Left renal cortex interstitium (tissue), 4 donors: ENCODE data around the gene SLC25A21. TPM values are rescaled to one million over a fixed set of nuclear protein-coding genes. Genes with fewer than 3 reads are reported as not detected.
A peak's percentile ranks its signal among the peaks of the same experiment; 100 is the strongest.

Source experiments
- DNase-seq, 4 donors: peaks; one replicate each; pipeline ENCODE4 v3.0.0-alpha.2; 2013; ENCODE audit warnings: low read depth in 4 of 4, low spot score in 2 of 4, missing footprints in 1 of 4
- polyA plus RNA-seq, 4 donors: library from polyadenylated mRNA; unstranded; fragments of 120-200 nt; gene quantifications; one replicate each; pipeline ENCODE4 v1.2.1, GENCODE V29; 2013; ENCODE audit not compliant: insufficient read length in 4 of 4

Gene SLC25A21
- polyA plus RNA-seq, 4 donors: 2.3 to 4.4 (median 3.3) TPM

GRCh38 chr14:36949371-36949770 lies 223.0 kb downstream of the SLC25A21 start:
- DNase-seq: no peak

GRCh38 chr14:36948157-36948859 lies 224.1 kb downstream of the SLC25A21 start:
- no peak for DNase-seq

- DNase-seq: no peak
Observed at GRCh38 chr14:36947362-36947761, 225.0 kb downstream of the SLC25A21 start.

GRCh38 chr14:36946872-36947271 lies 225.5 kb downstream of the SLC25A21 start:
- no peak for DNase-seq

GRCh38 chr14:36944307-36945010 lies 227.9 kb downstream of the SLC25A21 start:
- DNase-seq: no peak

GRCh38 chr14:36942522-36943245 lies 229.7 kb downstream of the SLC25A21 start:
- no peak for DNase-seq

GRCh38 chr14:36941783-36942521 lies 230.5 kb downstream of the SLC25A21 start:
- peak in 3 of 4 donors; percentile 34 to 50 (median 42) for DNase-seq

- DNase-seq: no peak
Observed at GRCh38 chr14:36940476-36940875, 231.9 kb downstream of the SLC25A21 start.

GRCh38 chr14:36939265-36939664 lies 233.1 kb downstream of the SLC25A21 start:
- DNase-seq: no peak

GRCh38 chr14:36938678-36939077 lies 233.7 kb downstream of the SLC25A21 start:
- DNase-seq: no peak

- DNase-seq: no peak
Observed at GRCh38 chr14:36935976-36936678, 236.3 kb downstream of the SLC25A21 start.

GRCh38 chr14:36934304-36934703 lies 238.1 kb downstream of the SLC25A21 start:
- DNase-seq: no peak

GRCh38 chr14:36931791-36932190 lies 240.6 kb downstream of the SLC25A21 start:
- DNase-seq: no peak

- no peak for DNase-seq
Observed at GRCh38 chr14:36928432-36928831, 244.0 kb downstream of the SLC25A21 start.

- DNase-seq: no peak
Observed at GRCh38 chr14:36925094-36925493, 247.3 kb downstream of the SLC25A21 start.

- no peak for DNase-seq
Observed at GRCh38 chr14:36916668-36917067, 255.7 kb downstream of the SLC25A21 start.

- DNase-seq: peak in 1 of 4 donors; percentile 4
Observed at GRCh38 chr14:36915081-36915480, 257.3 kb downstream of the SLC25A21 start.

- no peak for DNase-seq
Observed at GRCh38 chr14:36910578-36910977, 261.8 kb downstream of the SLC25A21 start.

- DNase-seq: peak in 1 of 4 donors; percentile 9
Observed at GRCh38 chr14:36905272-36905888, 267.0 kb downstream of the SLC25A21 start.

GRCh38 chr14:36901861-36902260 lies 270.5 kb downstream of the SLC25A21 start:
- DNase-seq: no peak
